Retina (tissue), 1 donor: ENCODE data around the gene GRID2IP.
"Not testable (repeated sequence)": the region's sequence is repeated elsewhere in the genome, so short reads cannot be mapped to it uniquely, and the experiment has no call there.

Experiments
- DNase-seq: peaks from one replicate; pipeline ENCODE4 v3.0.0-alpha.2; 2016

GRID2IP gene

GRCh38 chr7:6482307-6482706 lies 69.0 kb downstream of the GRID2IP start:
- DNase-seq = no peak

DNA sequence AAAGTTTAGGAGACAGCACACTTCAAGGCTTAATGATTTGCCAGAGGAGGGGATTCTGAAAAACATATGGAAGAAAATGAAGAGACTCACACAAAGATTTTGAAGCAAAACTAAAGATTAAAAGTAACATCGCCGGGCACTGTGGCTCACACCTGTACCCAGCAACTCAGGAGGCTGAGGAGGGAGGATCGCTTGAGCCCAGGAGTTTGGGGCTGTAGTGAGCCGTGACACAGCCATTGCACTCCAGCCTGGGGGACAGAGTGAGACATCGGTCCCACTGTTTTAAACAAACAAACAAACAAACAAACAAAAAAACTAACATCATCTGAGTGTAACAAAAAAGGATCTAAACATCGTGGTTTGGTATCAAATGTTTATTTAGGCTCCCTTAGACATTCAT lies 69.8 kb downstream of the GRID2IP start:
- no peak for DNase-seq

- DNase-seq = no peak
These were observed 71.0 kb downstream of the GRID2IP start for GRCh38 chr7:6480323-6480660.

DNA sequence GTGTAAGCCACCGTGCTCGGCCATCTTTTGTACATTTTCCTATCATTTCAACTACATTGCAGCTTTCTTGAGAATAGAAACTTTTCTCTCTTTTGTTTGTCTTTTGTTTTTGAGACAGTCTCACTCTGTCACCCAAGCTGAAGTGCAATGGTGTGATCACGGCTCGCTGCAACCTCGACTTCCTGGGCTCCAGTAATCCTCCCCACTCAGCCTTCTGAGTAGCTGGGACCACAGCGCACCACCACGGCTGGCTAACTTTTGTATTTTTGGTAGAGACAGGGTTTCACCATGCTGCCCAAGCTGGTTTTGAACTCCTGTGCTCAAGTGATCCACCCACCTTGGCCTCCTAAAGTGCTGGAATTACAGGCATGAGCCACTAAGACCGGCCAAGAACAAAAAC lies 72.2 kb downstream of the GRID2IP start:
- DNase-seq = no peak

- no peak for DNase-seq
These were observed 73.1 kb downstream of the GRID2IP start for GRCh38 chr7:6478186-6478585.

DNA sequence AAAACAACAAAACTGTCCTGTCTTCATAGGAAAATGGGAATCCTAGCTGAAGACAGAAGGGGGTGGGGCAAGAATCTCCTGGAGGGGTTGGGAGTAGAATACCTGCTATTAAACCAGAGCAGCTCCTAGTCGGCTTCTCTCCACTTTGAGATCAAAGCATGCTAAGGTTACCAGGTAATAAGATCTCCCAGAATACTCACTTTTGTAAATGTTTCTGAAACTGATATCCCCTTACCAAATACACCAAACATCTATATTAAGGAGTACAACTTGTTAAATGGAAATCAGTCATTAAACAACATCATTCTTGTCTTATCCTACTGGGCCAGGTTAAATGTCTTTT lies 74.0 kb downstream of the GRID2IP start:
- no peak for DNase-seq

- no peak for DNase-seq
These were observed 74.5 kb downstream of the GRID2IP start for GRCh38 chr7:6476596-6477317.

DNA sequence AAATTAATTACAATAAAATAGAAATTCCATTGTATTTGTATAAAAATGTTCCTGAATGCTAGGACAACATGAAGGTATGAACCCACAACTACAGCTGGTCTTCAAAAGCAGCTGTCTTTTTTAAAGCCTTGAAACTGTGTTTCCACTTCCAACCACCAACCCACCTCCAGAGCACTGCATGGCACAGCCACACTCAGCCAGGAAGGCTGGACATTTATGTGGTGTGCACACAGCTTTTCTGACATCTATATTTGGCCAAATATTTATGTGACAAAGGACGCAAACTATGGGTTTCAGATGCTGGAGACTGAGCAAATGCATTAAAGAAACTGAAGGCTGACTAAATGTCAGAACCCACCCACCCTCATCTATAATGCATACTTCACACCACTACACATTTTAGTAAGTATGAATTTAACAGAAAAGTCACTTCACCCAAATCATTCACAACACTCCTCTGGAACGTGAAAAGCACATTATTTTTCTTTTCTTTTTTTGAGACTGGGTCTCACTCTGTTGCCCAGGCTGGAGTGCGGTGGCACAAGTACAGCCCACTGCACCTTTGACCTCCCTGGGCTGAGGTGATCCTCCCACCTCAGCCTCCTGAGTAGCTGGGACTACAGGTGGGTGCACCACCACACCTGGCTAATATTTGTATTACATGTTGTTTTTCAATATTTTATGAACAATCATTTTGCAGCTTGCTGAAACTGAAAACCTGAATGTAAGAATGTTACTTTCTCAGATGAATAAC lies 75.7 kb downstream of the GRID2IP start:
- no peak for DNase-seq

GRCh38 chr7:6465862-6466261 lies 85.4 kb downstream of the GRID2IP start:
- DNase-seq = no peak

DNA sequence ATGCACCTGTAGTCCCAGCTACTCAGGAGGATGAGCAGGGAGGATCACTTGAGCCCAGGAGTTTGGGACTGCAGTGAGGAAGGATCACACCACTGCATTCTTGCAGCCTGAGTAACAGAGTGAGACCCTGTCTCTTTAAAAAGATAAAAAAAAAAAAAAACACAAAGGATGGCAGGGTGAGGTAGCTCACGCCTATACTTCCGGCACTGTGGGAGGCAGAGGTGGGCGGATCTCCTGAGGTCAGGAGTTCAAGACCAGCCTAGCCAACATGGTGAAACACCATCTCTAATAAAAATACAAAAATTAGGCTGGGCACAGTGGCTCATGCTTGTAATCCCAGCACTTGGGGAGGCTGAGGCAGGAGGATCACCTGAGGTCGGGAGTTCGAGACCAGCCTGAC lies 87.7 kb downstream of the GRID2IP start:
- not testable (repeated sequence) for DNase-seq

GRCh38 chr7:6461946-6462550 lies 89.2 kb downstream of the GRID2IP start:
- DNase-seq = no peak

GRCh38 chr7:6460990-6461584 lies 90.2 kb downstream of the GRID2IP start:
- DNase-seq = no peak

- no peak for DNase-seq
These were observed 91.0 kb downstream of the GRID2IP start for GRCh38 chr7:6460303-6460702.

- DNase-seq = not testable (repeated sequence)
These were observed 92.6 kb downstream of the GRID2IP start for GRCh38 chr7:6458676-6459075.

GRCh38 chr7:6453734-6454133 lies 97.5 kb downstream of the GRID2IP start:
- no peak for DNase-seq

- DNase-seq = no peak
These were observed 100.0 kb downstream of the GRID2IP start for GRCh38 chr7:6451224-6451705.

DNA sequence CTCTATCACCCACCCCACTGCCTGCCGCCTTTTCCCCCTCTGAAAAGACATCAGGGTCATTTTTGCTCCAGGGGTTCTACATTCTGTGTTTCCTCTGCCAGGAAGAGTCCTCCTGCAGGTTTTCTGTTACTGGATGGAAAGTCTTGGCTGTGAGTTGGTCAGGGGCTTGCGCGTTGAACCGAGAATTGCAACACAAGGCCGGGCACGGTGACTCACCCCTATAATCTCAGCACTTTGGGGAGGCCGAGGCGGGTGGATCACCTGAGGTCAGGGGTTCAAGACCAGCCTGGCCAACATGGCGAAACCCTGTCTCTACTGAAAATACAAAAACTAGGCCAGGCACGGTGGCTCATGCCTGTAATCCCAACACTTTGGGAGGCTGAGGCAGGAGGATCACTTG lies 100.7 kb downstream of the GRID2IP start:
- DNase-seq = not testable (repeated sequence)

- DNase-seq = not testable (repeated sequence)
These were observed 101.4 kb downstream of the GRID2IP start for GRCh38 chr7:6449884-6450283.

DNA sequence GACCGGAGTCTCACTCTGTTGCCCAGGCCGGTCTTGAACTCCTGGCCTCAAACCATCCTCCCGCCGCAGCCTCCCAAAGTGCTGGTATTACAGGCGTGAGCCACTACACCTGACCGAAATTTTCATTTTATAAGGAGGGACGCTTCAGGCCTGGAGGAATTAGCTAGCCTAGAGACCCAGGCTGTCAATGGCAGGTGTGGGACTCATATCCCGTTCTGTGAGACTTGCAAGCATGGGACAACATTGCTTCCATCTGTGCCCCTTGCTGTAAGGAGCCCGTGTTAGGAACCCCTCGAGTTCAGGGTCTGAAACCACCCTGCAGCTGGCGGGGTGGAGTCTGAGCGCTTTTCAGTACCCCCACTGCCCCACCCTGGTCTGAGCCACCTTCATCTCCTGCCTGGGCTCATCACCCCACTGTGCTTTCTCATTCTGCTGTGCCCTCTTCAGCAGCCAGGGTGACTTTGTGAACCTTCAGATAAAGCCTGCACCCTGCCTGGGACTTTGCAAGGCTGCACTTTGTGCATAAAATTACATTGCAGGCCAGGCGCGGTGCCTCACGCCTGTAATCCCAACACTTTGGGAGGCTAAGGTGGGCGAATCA lies 102.2 kb downstream of the GRID2IP start:
- DNase-seq = peak; percentile 5

- DNase-seq = peak; percentile 97
These were observed 103.6 kb downstream of the GRID2IP start, which contains the start of gene DAGLB for GRCh38 chr7:6447581-6448199. Gene DAGLB (minus strand): TSS chr7:6447954. CDS start chr7:6447842, 112 bp downstream.
